Fibroblast of villous mesenchyme (primary cell): ENCODE data around the gene SATB1. TPM values are rescaled to one million over a fixed set of nuclear protein-coding genes. Genes with fewer than 3 reads are reported as not detected.

ENCODE experiments used
- DNase-seq: peaks from one replicate; pipeline ENCODE4 v3.0.0-alpha.2; 2010; ENCODE audit warnings: low read depth
- H3K4me3 ChIP-seq: 2 replicates; pipeline ENCODE4 v1.5.1; 2011; ENCODE audit warnings: low read depth, mild to moderate bottlenecking, low read length
- total RNA-seq: library from RNA; depleted of rRNA; stranded (reverse); fragments of >200 nt; gene quantifications from 2 replicates; pipeline ENCODE4 v1.2.3, GENCODE V29; 2012
- TF ChIP-seq, protein P1 (sequence below): IDR thresholded peaks from 2 replicates; pipeline ENCODE4 v1.5.1; 2012; ENCODE audit warnings: low read depth, mild to moderate bottlenecking, low read length; ENCODE audit not compliant: insufficient read depth

SATB1 gene
- total RNA-seq, 1 donor: 17.7 TPM

DNA sequence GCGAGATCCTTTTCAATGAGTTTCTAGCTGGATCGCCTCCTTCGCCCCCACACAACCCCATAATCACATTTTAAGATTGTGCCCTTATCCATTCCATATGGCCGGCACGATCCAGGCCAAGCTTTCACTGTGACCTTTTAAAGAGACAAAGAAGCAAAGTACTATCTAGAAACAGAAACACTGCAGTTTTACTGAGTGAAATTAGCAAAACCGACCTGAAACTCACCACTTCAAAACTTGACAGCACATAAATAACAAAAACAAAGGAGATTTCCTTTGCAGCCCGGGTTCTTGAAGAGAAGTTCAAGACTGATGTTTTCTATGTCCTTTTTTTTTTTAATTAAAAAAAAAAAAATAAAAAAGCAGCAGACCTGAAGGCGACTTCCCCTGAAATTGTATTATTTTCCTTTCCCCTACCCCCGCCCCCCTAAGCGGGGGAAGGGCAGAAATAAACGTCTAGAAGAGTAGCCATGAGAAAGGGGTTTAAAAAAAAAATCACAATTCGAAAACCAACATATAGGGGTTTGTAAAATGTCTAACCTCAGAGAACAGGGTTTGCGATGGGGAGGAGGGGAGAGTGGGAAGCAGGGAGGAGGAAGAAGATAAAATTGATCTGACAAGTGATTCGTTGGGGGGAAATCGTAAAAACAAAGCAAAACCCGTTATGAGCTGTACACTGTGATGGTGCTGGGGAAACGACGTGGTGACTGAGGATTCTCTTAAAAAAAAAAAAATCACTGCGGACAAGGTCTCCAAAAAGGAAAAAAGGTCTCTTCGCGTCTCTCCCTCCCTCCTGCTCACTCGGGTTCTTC lies 1.5 kb downstream of the SATB1 start:
- DNase-seq: peak; percentile 38
- TF ChIP-seq, protein P1, sequence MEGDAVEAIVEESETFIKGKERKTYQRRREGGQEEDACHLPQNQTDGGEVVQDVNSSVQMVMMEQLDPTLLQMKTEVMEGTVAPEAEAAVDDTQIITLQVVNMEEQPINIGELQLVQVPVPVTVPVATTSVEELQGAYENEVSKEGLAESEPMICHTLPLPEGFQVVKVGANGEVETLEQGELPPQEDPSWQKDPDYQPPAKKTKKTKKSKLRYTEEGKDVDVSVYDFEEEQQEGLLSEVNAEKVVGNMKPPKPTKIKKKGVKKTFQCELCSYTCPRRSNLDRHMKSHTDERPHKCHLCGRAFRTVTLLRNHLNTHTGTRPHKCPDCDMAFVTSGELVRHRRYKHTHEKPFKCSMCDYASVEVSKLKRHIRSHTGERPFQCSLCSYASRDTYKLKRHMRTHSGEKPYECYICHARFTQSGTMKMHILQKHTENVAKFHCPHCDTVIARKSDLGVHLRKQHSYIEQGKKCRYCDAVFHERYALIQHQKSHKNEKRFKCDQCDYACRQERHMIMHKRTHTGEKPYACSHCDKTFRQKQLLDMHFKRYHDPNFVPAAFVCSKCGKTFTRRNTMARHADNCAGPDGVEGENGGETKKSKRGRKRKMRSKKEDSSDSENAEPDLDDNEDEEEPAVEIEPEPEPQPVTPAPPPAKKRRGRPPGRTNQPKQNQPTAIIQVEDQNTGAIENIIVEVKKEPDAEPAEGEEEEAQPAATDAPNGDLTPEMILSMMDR: no peak
- H3K4me3 ChIP-seq: peak overlapping the region; percentile 71

DNA sequence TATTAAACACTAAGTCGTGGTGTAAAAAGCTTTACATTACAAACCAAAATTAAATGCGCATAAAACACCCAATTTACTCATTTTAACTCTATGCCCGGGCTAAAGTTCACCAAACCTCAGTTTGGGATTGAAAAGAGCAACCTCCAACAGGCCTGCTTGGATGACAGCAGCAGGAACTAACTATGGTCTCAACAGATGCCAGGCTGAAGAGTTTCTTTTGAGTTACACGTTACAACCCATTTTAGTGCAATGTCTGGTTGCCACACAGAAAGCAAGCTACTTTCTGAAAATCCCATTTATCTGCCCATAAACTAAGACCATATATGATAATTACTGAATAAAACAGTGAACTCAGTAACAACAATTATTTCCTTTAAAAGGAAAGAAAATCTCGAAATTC lies 2.2 kb downstream of the SATB1 start:
- no peak for DNase-seq
- TF ChIP-seq, protein P1: no peak
- no peak overlapping the region for H3K4me3 ChIP-seq

DNA sequence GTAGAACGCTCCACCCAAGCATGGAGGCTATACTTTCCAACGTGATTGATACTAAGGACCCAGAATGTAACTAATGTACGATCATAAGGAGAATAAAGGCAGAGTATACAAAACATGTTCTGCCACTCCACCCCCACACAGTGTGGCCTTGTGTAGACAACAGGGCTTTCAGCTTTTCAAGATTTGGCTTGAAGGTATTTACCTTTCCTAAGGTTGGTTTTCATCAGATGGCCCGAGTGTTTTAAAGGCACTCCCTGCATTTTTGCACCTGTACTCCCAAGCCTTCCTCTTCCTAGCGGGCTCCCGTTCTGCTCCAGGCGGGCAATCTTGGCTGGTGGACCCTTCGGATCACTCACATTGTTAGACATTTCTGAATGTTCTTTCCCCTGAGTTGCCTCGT lies 4.6 kb downstream of the SATB1 start:
- no peak overlapping the region for H3K4me3 ChIP-seq
- no peak for DNase-seq
- TF ChIP-seq, protein P1: no peak

DNA sequence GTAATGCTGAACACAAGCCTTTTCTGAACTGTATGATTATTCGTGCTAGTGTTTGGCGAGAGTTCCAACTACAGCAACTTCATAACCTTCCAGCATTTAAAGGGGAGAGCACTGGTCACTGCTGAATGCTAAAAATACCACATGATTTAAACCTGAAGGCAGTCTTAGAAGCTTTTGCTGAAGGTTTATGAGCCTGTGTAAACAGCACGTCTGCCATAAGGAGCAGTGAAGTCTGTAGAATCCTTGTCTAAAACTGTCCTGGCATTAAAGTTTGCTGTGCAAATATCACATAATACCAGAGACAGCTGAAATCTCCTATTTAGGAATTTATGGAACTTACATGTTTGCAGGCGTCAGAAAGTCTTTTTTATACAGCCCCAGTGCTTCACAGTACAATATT lies 5.9 kb downstream of the SATB1 start:
- no peak for DNase-seq
- TF ChIP-seq, protein P1: no peak

DNA sequence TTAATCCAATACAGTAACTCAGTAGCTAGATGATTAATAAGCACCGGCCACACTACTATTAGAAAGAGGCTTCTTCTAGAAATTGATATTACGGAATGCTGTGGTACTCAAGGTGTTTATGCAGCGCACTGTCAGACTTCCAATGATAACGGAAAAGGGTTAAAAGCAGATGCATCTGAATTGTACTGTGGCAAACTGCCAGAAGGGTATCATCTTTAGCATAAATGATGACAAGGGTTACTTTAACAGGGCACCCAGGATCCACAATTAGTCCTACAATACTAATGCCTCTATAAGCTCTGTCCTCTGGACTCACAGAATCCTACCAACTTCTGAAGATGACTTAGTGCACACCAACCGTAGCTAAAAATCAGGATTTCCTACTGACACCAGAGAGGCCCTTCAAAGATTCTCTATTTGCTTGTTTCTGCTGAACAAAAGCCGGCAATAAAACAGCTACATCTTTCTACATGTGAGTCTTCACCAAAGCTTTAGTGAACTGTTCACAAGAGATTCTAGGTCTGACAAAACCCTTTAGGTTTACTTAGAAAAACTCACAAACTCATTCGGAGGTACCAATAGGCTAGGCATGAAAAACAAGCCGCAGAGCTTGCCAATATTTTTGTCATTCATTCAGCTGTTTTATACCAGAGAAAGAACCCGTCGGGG lies 7.1 kb downstream of the SATB1 start:
- no peak for DNase-seq
- H3K4me3 ChIP-seq: no peak overlapping the region
- TF ChIP-seq, protein P1: no peak

More for the DNA sequence above, 5.9 kb downstream of the SATB1 start:
- no peak overlapping the region for H3K4me3 ChIP-seq

DNA sequence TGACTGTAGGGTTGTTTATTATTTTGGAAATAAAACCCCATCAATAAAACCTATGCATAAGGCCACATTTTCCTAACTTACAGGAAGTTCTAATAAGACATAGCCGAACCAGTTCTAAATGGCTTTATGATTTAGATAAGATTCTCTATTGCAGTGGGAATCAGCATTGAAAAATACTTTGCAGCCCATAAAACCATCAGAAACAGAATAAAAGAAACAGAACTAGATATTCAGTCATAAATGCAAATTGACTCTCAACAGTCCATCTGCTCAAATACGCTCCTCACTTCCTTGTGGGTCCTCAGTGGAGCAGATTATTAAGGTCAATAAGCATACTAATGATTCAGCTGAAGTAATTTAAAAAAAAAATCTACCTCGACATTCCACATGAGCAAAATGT lies 8.8 kb downstream of the SATB1 start:
- TF ChIP-seq, protein P1: no peak
- H3K4me3 ChIP-seq: no peak overlapping the region
- DNase-seq: no peak
